NOMO-1 treated with dmso at 0.1 percent for 144 hours (cell line): ENCODE data around the gene ZG16B.

Experiments used
- DNase-seq: peaks from one replicate; lab custom pipeline; 2025; ENCODE audit not compliant: unreplicated experiment; lab: John Stamatoyannopoulos, UW

Gene ZG16B

GRCh38 chr16:2822496-2822895 lies 7.6 kb upstream of the ZG16B start:
- no peak for DNase-seq

DNA sequence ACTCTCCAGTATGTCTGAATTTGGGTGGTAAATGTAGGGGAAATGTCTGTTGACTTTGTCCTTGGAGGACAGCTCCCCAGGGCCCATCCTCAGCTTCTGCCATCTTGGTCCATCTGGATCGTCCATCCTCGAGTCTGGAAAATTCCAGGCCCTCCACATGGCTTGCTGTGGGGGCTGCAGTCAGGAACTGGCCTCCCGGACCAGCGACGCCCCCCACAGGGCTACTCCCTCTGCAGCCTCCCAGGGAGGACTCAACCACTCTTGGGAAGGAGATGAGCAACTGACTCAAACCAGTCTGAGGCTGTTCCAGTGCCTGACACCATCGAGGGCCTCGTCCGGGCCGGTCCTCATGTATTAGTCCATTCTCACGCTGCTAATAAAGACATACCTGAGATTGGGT lies 5.5 kb upstream of the ZG16B start:
- DNase-seq: no peak

- no peak for DNase-seq
Observed at GRCh38 chr16:2825049-2825742, 4.9 kb upstream of the ZG16B start.

- DNase-seq: no peak
Observed at GRCh38 chr16:2825906-2826305, 4.2 kb upstream of the ZG16B start.

DNA sequence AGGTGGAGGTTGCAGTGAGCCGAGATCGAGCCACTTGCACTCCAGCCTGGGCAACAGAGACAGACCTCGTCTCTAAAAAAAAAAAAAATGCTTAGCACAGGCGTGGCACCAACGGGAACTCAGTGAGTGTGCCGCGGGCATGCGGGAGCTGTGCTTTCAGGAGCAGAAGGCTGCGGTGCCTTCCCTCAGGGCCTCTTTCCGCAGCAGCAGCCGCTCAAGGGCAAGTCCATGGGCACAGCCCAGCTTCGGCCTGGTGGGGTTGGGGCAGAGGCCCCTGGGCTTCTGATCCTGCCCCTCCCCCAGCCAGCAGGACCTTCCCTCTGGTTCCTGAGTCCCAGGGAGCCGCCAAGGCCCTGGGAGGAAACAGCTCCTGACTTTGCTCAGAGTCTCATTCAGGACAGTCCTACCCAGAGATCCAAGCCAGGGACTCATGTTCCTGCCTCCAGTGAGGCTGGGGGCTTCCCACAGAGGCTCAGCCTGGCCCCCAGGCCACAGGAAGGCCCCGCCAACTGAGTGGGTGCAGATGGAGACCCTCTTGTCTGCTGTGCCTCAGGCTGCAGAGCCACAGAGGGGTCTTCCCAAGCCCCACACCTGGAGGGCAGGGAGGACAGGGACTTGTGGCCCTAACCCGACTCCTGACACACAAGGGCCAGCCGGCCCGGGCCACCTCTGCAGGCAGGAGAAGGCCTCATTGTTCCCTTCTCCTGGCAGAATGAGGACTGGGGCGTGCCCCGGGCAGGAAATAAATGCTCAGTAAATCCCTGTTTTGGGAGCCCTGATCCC lies 3.3 kb upstream of the ZG16B start:
- DNase-seq: no peak

GRCh38 chr16:2827374-2827791 lies 2.7 kb upstream of the ZG16B start:
- no peak for DNase-seq

GRCh38 chr16:2827831-2828520 lies 2.1 kb upstream of the ZG16B start:
- no peak for DNase-seq

- no peak for DNase-seq
Observed at GRCh38 chr16:2828521-2828840, 1.6 kb upstream of the ZG16B start.

GRCh38 chr16:2828876-2829430 lies 1.1 kb upstream of the ZG16B start:
- DNase-seq: no peak

DNA sequence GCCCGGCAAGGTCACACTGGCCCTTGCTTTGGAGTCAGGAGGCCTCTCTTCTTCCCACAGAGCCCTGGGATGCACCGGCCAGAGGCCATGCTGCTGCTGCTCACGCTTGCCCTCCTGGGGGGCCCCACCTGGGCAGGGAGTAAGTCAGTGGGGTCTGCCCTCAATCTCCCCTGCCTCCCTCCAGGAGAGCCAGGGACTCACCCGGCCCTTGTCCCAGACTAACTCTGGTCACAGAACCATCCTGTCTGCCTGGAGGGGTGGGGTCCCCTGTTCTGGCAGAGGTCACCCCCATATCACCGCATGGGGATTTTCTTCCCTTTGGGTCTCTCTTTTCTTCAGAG lies 222 bp downstream of the ZG16B start:
- DNase-seq: no peak

DNA sequence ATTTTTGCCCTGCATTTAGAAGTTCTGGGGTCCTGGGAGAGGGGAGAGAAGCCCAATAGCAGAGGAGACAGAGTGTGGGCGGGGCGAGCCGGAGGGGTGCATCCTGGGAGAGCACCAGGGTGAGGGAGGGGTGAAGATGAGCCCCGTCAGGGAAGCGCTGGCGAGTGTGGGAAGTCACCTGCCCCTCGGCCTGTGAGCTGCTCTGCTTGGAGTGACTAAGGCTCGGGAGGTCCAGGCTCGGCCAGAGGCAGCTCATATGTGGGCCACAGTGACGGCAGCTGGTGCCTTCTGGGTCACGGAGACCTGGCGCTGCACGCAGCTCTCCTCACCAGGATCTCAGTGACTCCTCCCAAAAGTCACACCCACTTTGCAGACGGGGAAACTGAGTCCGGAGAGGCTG lies 1.1 kb downstream of the ZG16B start:
- no peak for DNase-seq

DNA sequence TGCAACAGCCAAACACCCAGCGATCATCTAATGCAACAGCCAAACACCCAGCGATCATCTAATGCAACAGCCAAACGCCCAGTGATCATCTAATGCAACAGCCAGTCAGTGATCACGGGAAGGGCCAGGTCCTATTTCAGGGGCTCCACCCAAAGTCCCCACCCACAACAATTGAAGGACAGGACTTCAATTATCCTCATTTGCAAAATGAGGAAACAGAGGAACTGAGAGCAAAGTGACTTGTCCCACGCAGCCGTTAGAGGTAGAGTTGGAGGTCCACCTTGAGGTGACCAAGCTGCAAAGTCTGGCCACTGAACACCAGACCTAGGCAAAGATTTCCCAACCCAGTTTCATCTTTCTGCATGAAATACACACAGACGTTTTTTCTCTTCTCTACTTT lies 3.7 kb downstream of the ZG16B start:
- peak; percentile 60 for DNase-seq

DNA sequence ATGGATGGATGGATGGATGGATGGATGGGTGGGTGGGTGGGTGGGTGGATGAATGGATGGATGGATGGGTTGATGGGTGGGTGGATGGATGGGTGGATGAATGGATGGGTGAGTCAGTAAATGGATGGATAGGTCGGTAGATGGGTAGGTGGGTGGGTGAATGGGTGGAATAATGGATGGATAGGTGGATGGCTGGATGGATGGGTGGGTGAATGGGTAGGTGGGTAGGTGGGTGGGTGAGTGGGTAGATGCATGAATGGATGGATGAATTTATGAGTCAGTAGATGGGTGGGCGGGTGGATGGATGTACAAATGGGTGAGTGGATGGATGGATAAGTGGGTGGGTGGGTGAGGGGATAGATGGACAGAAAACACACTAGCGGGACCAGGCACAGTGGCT lies 4.9 kb downstream of the ZG16B start:
- no peak for DNase-seq

DNA sequence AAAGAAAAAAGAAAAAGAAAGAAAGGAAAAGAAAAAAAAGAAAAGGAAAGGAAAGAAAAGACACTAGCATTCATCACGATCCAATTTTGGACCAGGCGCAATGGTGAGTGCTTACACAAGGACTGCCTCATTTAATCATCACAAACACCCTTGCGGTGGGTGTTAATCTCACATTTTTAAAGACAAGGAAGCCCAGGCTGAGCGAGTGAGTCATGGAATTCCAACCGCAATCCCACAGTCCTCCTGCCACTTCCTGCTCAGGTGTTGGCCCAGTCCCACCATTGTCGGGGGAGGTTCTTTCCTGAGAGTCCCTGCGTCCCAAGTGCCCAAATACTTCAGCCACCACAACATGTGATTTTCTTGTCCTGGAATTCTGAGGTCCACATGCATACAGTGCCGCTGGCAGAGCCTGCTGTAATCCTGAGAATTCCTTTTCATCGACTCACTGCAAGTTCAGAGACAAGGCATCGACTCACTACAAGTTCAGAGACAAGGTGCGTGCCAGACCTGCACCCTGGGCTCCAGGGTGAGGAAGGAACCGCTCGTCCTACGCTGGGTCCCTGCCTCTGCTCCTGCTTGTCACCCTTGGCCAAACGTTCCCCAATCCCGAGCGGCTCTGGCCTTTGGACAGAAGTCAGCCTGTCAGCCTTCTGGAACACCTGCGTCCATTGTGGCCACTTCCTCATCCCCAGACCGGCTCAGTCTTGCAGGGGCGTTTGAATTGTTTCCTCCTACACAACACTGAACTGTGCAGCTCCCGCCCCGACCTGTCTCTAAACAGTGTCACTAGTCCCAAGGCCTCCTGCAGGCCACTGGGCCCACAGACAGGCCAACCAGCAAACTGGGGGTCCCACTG lies 5.8 kb downstream of the ZG16B start:
- DNase-seq: no peak

GRCh38 chr16:2836646-2837508 lies 6.8 kb downstream of the ZG16B start:
- no peak for DNase-seq

GRCh38 chr16:2838928-2839327 lies 8.8 kb downstream of the ZG16B start:
- DNase-seq: no peak

DNA sequence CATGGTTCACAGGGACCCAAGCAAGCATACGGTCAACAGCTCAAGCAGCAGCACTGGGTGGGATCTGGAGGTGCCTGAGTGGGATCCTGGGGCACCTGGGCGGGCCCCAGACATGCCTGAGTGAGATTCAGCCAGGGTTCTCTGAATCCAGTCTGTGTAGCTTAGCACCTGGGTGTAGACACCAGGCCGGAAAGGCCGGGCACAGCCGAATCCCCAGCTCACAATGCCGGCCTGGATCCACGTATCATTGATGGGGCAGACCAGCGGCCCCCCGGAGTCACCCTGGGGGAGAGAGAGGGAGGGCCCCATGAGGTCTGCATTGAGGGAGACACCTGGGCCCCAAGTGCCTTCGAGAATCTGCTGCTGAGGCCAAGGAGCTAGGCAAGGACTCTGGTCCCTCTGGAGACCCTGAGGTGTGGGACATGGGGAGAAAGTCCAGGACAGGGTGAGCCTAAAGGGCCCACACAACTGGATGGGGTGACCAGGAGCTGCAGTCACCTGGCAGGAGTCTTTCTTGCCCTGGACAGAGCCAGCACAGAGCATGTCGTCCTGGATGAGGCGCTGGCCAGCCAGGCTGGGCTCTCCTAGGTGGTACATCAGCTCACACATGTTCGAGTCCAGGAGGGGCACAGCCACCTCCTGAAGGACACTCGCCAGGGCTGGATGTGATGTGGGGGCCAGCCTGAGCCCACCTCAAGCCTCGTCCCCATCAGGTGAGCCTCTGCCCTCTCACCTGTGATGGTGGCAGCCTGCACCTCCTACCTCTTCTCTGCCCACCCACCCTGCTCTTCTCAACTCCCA lies 9.7 kb downstream of the ZG16B start:
- no peak for DNase-seq

DNA sequence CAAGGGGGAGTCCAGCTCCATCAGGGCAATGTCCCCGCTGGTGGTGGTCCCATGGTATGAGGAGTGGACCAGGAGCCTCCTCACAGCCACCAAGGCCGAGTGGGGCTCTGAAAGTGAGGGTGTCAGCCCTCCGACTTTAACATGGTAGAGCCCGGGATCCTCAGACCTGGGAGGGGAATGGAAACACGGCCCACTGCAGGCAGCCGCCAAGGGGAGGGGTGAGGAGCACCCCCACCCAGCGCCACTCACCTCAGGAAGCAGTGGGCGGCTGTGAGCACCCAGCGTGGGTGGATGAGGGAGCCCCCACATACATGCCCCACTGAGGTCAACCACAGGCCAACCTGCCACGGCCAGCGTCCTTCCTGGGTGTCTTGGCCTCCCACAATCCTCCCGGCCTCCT lies 10.8 kb downstream of the ZG16B start:
- no peak for DNase-seq

DNA sequence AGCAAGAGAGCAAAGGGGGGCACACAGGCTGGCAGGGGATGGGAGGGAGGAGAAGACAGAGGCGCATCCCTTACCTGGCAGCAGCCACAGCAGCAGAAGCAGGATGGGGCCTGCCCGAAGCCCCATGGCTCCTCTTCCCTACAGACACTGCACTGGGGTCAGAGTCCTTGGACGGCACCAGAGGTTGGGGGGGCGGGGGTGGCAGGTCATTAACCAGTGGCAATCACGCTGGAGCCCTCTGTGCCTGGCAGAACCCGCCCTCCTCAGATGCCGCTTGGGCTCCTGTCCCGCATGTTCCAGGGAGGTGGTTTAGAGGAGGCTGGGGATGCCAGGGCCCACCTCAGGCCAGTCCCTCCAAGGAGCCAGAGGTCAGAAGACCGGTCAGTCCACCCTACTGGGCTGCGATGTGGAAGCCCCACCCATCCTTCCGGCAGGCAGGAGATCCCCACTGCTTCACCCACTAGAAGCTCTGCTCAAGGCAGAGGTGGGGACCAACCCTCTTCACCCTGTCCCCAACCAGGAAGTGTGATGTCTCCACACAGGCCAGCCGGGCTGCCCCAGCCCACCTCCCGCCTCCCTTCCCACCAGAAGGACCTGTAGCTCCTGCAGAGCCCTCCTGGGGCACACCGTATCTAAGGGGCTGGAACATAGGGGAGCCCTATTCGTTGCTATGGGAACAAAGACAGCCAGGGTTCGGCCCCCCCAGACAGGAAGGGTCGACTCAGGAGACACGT lies 11.7 kb downstream of the ZG16B start:
- no peak for DNase-seq
